Neural cell (in vitro differentiated cells): ENCODE results near the gene FGF2.
"Not testable (repeated sequence)": the region's sequence is repeated elsewhere in the genome, so short reads cannot be mapped to it uniquely, and the experiment has no call there.

ENCODE experiments used
- CTCF ChIP-seq: fragments of 450-650 bp; IDR thresholded peaks from 2 replicates; pipeline ENCODE4 v1.5.1; 2014; ENCODE audit warnings: antibody characterized with exemption, mild to moderate bottlenecking, moderate library complexity; ENCODE audit not compliant: poor library complexity, severe bottlenecking
- EP300 ChIP-seq: fragments of 450-650 bp; conservative IDR thresholded peaks from 2 replicates; pipeline ENCODE4 v1.6.1; 2014; ENCODE audit warnings: antibody characterized with exemption, mild to moderate bottlenecking, moderate library complexity; ENCODE audit not compliant: poor library complexity, severe bottlenecking
- EZH2 ChIP-seq: fragments of 200-600, 300-800 bp; shearing (Covaris generic), sonication (generic); IDR thresholded peaks from 2 replicates; pipeline ENCODE4 v1.6.1; 2014; ENCODE audit warnings: antibody characterized with exemption, low read length, borderline replicate concordance, mild to moderate bottlenecking; ENCODE audit not compliant: insufficient read depth, poor library complexity, severe bottlenecking
- SMC3 ChIP-seq: fragments of 450-650 bp; conservative IDR thresholded peaks from 2 replicates; pipeline ENCODE4 v1.6.1; 2014; ENCODE audit warnings: antibody characterized with exemption, mild to moderate bottlenecking, moderate library complexity; ENCODE audit not compliant: poor library complexity

- not testable (repeated sequence) for TF ChIP-seq SMC3, CTCF, EZH2, EP300
These were observed 118.5 kb downstream of the FGF2 start for GRCh38 chr4:122945136-122945535.
